Measurements from ENCODE around the gene CENPP.

GRCh38 chr9:92561374-92562330, 235.9 kb downstream of the CENPP start:
- TF ChIP-seq TAF1 (IDR thresholded peaks at IDR 0.05; ENCODE audit: low read depth, low read length): no peak
- no peak for TF ChIP-seq POLR2A (IDR thresholded peaks at IDR 0.05; ENCODE audit: low read depth, low read length)
- TF ChIP-seq SPI1 (IDR thresholded peaks at IDR 0.05; ENCODE audit: low read depth, low read length): no peak
